CD4-positive, alpha-beta T cell (primary cell): Measurements from ENCODE around the gene CFDP1. TPM values are rescaled to one million over a fixed set of nuclear protein-coding genes. Genes with fewer than 3 reads are reported as not detected.

Experiments used
- ATAC-seq: fragments of 200-7000 bp; cut with Tn5 transposase; one replicate; pipeline ENCODE4 v1.10.0; 2022; ENCODE audit warnings: mild to moderate bottlenecking; ENCODE audit not compliant: poor library complexity
- CTCF ChIA-PET: fragments of 350-600 bp; sonication (Branson Sonifier 250); formaldehyde crosslinking; loops from one replicate; lab custom pipeline; 2021; ENCODE audit warnings: antibody characterized with exemption, inconsistent platforms; lab: Charles Lee
- POLR2A ChIA-PET: fragments of 350-600 bp; sonication (Branson Sonifier 250); formaldehyde crosslinking; loops from one replicate; lab custom pipeline; 2021; ENCODE audit warnings: antibody characterized with exemption, inconsistent platforms; lab: Charles Lee
- DNase-seq, 14 experiments: peaks; one replicate each; pipeline ENCODE4 v3.0.0-alpha.2; 2013 to 2020; ENCODE audit warnings: mixed read lengths in 2 of 14
- H3K27ac ChIP-seq, 2 donors: one replicate each; pipeline versions ENCODE4 v1.5.1 to v1.7.0; 2013; ENCODE audit warnings: low read length in 2 of 2, low read depth in 1 of 2, mild to moderate bottlenecking in 1 of 2
- H3K27me3 ChIP-seq, 2 experiments: 1 replicate in 1 of 2; 2 replicates in 1 of 2; pipeline versions ENCODE4 v1.6.1 to v1.7.0; 2013; ENCODE audit warnings: low read length in 2 of 2, control low read depth in 1 of 2, mild to moderate bottlenecking in 1 of 2, moderate library complexity in 1 of 2; ENCODE audit not compliant: insufficient read depth in 2 of 2, control insufficient read depth in 1 of 2
- H3K36me3 ChIP-seq: one replicate; pipeline ENCODE4 v1.6.1; 2013; ENCODE audit warnings: low read length, control low read depth; ENCODE audit not compliant: insufficient read depth
- H3K4me1 ChIP-seq: one replicate; pipeline ENCODE4 v1.6.1; 2013; ENCODE audit warnings: low read length, control low read depth; ENCODE audit not compliant: insufficient read depth
- H3K4me3 ChIP-seq: one replicate; pipeline ENCODE4 v1.5.1; 2013; ENCODE audit warnings: mild to moderate bottlenecking, low read length, moderate library complexity
- H3K9me3 ChIP-seq, 2 experiments: 1 replicate in 1 of 2; 2 replicates in 1 of 2; pipeline versions ENCODE4 v1.6.1 to v1.7.0; 2013; ENCODE audit warnings: low read length in 2 of 2, mild to moderate bottlenecking in 2 of 2, control low read depth in 1 of 2, moderate library complexity in 1 of 2; ENCODE audit not compliant: control insufficient read depth in 1 of 2, insufficient read depth in 1 of 2
- H3K27ac Mint-ChIP-seq: one replicate; pipeline ENCODE4 v1.8.0; 2020; ENCODE audit warnings: mixed read lengths
- H3K27me3 Mint-ChIP-seq: one replicate; pipeline ENCODE4 v1.8.0; 2021; ENCODE audit warnings: mixed read lengths
- H3K36me3 Mint-ChIP-seq: one replicate; pipeline ENCODE4 v1.8.0; 2021; ENCODE audit warnings: low read depth, mixed read lengths
- H3K4me1 Mint-ChIP-seq: one replicate; pipeline ENCODE4 v1.8.0; 2021; ENCODE audit warnings: low read depth, mixed read lengths
- H3K4me3 Mint-ChIP-seq: one replicate; pipeline ENCODE4 v1.8.0; 2020; ENCODE audit warnings: mild to moderate bottlenecking, mixed read lengths
- H3K9me3 Mint-ChIP-seq: one replicate; pipeline ENCODE4 v1.8.0; 2020; ENCODE audit warnings: mixed read lengths
- intact Hi-C, 2 experiments: fragments of 100-400 bp; cut with DNase I in 1 of 2; cut with micrococcal nuclease in 1 of 2; formaldehyde crosslinking; loops; one replicate each; pipeline versions ENCODE4 v1.15.1 to v1.9.0; 2023 to 2025; cut with DNase I, micrococcal nuclease
- total RNA-seq, 174 experiments: library from RNA in 2 of 174; stranded (reverse) in 2 of 174; gene quantifications; one replicate each; pipeline ENCODE4 v1.2.3 and lab custom pipeline; 2021 to 2026
- TF ChIP-seq, protein P1 (sequence below): fragments of 200-600 bp; IDR thresholded peaks from one replicate; pipeline ENCODE4 v1.8.0; 2022; ENCODE audit warnings: antibody characterized with exemption, mild to moderate bottlenecking

Gene CFDP1
- total RNA-seq, 2 experiments from 2014 or later = 23.0 to 25.5 TPM

DNA sequence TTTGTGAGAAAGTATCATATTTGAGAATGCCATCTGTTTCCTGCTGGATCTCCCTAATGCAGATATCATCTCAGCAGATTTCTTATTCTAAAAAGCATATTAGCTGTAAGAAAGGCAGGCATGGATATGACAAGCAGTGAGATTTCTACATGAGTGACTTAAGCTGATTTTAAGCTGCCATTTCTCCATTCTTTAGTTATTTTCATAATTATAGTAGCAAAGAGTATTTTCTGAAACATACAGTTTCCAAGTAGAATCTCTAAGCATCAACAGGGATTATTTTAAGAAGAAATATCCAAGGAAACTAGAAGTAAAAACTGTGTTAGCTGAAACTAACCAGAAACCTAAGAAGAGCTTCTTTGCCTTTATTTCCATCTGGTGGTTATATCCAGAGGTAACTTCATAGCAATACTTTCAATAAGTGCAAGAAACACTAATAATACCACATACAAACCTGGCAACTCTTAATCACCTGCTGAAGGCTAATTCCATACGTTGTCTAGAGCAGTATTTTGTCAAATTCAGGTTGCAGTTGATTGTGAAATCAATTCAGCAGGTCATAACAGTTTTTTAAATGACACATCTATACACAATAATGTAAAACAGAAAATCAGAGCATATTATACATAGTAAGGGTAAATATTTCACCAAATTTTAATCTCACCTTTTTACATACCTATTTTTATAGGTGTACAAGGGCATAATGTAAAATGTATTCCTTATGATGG lies 42.2 kb downstream of the CFDP1 start:
- Mint-ChIP-seq H3K4me3 (no peak overlapping the region), H3K27ac (no peak overlapping the region), H3K4me1 (peaks cover 7% of the 10 kb centered on the region), H3K36me3 (peaks cover 69% of the 10 kb centered on the region), H3K27me3 (no peaks in the 10 kb centered on the region), H3K9me3 (no peaks in the 10 kb centered on the region)
- intact Hi-C loops = no loop called here
- H3K4me1 ChIP-seq = no peaks in the 10 kb centered on the region
- H3K27me3 ChIP-seq = no peaks in the 10 kb centered on the region
- no peak overlapping the region for H3K4me3 ChIP-seq
- no peak overlapping the region for H3K27ac ChIP-seq
- no peaks in the 10 kb centered on the region for H3K9me3 ChIP-seq
- ChIA-PET CTCF (interaction anchor here (0.5 to 3.0 kb wide), 3 partner anchors 11 to 698 kb away, joined by 3 to 14 read pairs (median 4); no protein-coding TSS in a partner anchor), POLR2A (interaction anchor here (1.2 kb wide), 1 partner anchor 157 kb away, joined by 3 read pairs; no protein-coding TSS in a partner anchor)
- DNase-seq = no peak
- TF ChIP-seq, protein P1, sequence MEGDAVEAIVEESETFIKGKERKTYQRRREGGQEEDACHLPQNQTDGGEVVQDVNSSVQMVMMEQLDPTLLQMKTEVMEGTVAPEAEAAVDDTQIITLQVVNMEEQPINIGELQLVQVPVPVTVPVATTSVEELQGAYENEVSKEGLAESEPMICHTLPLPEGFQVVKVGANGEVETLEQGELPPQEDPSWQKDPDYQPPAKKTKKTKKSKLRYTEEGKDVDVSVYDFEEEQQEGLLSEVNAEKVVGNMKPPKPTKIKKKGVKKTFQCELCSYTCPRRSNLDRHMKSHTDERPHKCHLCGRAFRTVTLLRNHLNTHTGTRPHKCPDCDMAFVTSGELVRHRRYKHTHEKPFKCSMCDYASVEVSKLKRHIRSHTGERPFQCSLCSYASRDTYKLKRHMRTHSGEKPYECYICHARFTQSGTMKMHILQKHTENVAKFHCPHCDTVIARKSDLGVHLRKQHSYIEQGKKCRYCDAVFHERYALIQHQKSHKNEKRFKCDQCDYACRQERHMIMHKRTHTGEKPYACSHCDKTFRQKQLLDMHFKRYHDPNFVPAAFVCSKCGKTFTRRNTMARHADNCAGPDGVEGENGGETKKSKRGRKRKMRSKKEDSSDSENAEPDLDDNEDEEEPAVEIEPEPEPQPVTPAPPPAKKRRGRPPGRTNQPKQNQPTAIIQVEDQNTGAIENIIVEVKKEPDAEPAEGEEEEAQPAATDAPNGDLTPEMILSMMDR = no peak
- H3K36me3 ChIP-seq = peaks cover 40% of the 10 kb centered on the region
- ATAC-seq = no peak

DNA sequence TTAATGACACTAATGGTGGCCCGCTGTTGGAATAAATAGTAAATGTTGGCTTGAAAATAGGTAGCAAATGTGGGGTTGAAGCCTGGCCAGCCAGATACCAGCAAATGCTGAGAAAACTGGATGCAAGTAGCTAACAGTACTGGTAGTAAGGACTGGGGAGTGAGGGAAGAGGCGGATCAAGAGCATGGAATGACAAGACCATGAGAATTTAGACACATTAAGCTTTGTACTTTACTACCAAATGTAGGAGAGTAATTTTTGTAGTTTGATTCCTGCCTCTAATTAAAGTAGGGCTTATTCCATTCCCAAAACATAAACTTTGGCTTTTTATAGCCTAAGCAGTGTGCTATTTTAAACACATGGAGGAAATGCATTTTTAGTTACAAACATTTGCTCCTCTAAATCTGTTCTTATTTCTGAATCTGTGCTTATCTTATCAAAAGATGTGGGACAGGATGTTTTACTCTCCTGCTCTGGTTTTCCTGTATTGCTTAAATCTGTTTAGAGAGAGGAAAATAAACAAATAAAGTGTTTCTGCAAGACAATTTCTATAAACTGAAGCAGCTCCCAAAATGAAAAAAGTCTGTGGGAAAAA lies 44.1 kb downstream of the CFDP1 start:
- Mint-ChIP-seq H3K4me1 (peaks cover 7% of the 10 kb centered on the region), H3K27me3 (no peaks in the 10 kb centered on the region), H3K9me3 (no peaks in the 10 kb centered on the region), H3K4me3 (no peak overlapping the region), H3K27ac (no peak overlapping the region), H3K36me3 (peaks cover 52% of the 10 kb centered on the region)
- ATAC-seq (no peak), DNase-seq (no peak)
- TF ChIP-seq, protein P1 = no peak
- H3K36me3 ChIP-seq = peaks cover 27% of the 10 kb centered on the region
- no peaks in the 10 kb centered on the region for H3K4me1 ChIP-seq
- no peaks in the 10 kb centered on the region for H3K27me3 ChIP-seq
- H3K27ac ChIP-seq = no peak overlapping the region
- H3K9me3 ChIP-seq = no peaks in the 10 kb centered on the region
- intact Hi-C loops = loop anchor here (10.0 kb wide), 2 partner anchors 64 to 376 kb away; no protein-coding TSS in a partner anchor
- no peak overlapping the region for H3K4me3 ChIP-seq
- ChIA-PET CTCF (interaction anchor here (0.6 to 3.0 kb wide), 3 partner anchors 77 to 171 kb away, joined by 3 to 14 read pairs (median 3); no protein-coding TSS in a partner anchor), POLR2A (no interaction called here)

DNA sequence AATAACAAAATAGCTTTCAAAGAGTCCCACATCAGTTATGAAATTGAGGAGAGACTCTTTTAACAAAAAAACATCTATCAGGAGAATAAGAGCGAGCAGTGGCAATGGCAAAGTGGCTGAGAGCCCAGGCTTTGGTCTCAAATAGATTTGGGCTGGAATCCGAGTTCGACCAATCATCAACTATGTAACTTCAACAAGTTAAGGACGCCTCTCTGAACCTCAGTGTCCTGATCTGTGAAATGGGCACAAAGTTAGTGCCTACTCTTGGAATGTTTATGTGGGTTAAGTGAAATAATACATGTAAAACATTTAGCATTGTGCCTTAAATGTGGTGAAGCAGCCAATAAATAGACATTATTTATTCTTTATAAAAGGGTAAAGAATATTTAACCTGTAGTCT lies 45.4 kb downstream of the CFDP1 start:
- no peaks in the 10 kb centered on the region for H3K9me3 Mint-ChIP-seq
- TF ChIP-seq, protein P1 = no peak
- no peak overlapping the region for H3K27ac Mint-ChIP-seq
- peaks cover 42% of the 10 kb centered on the region for H3K36me3 Mint-ChIP-seq
- ChIA-PET CTCF (interaction anchor here (1.6 to 1.8 kb wide), 2 partner anchors 154 to 189 kb away, joined by 7 read pairs; no protein-coding TSS in a partner anchor), POLR2A (interaction anchor here (1.4 kb wide), 1 partner anchor 154 kb away, joined by 5 read pairs; no protein-coding TSS in a partner anchor)
- ATAC-seq (no peak), DNase-seq (no peak)
- intact Hi-C loops = loop anchor here (10.0 kb wide), 2 partner anchors 63 to 377 kb away; no protein-coding TSS in a partner anchor
- peaks cover 11% of the 10 kb centered on the region for H3K4me1 Mint-ChIP-seq
- H3K4me3 ChIP-seq = no peak overlapping the region
- H3K27me3 Mint-ChIP-seq = no peaks in the 10 kb centered on the region
- H3K4me3 Mint-ChIP-seq = no peak overlapping the region
- H3K27ac ChIP-seq = no peak overlapping the region
- no peaks in the 10 kb centered on the region for H3K9me3 ChIP-seq
- H3K27me3 ChIP-seq = no peaks in the 10 kb centered on the region
- H3K4me1 ChIP-seq = no peaks in the 10 kb centered on the region
- peaks cover 18% of the 10 kb centered on the region for H3K36me3 ChIP-seq
